Motor neuron (in vitro differentiated cells): ENCODE measurements around the gene PTGDR. TPM values are rescaled to one million over a fixed set of nuclear protein-coding genes. Genes with fewer than 3 reads are reported as not detected.
A peak's percentile ranks its signal among the peaks of the same experiment; 100 is the strongest.

Experiments
- ATAC-seq, 8 experiments: fragments of 200-7000 bp; cut with Tn5 transposase; replicated peaks in 6 of 8; 2 replicates each; pipeline ENCODE4 v1.8.0; 2021; ENCODE audit warnings: mild to moderate bottlenecking in 8 of 8, moderate library complexity in 8 of 8
- H3K27ac ChIP-seq, 2 donors: fragments of 250-450 bp; sonication (Bioruptor Pico); 2 replicates each; pipeline ENCODE4 v1.9.0; 2021; ENCODE audit warnings: antibody characterized with exemption in 2 of 2, mild to moderate bottlenecking in 2 of 2, moderate library complexity in 1 of 2
- H3K4me1 ChIP-seq, 2 donors: fragments of 250-450 bp; sonication (Bioruptor Pico); replicated peaks in 1 of 2; 2 replicates each; pipeline ENCODE4 v1.6.1; 2021; ENCODE audit warnings: antibody characterized with exemption in 2 of 2, mild to moderate bottlenecking in 2 of 2, moderate library complexity in 1 of 2
- H3K4me3 ChIP-seq, 5 donors: fragments of 250-450 bp; sonication (Bioruptor Pico); 2 replicates each; pipeline ENCODE4 v1.9.0; 2021; ENCODE audit warnings: antibody characterized with exemption in 5 of 5, mild to moderate bottlenecking in 5 of 5, moderate library complexity in 4 of 5
- WGBS, 10 experiments: fragments of 450-650 bp; shearing (Covaris generic); methylation state at CpG; one replicate each; pipeline ENCODE4 v1.0.0; 2022; 5-methylcytosine and 5-hydroxymethylcytosine counted together
- in situ Hi-C, 9 experiments: fragments of 400-800 bp; cut with MboI; loops; one replicate each; pipeline ENCODE4 v1.15.0; 2021; ENCODE audit warnings: low sequenced_read_pairs in 9 of 9, low pct_unique_long_range_greater_than_20kb in 2 of 9; ENCODE audit not compliant: unreplicated experiment in 9 of 9
- total RNA-seq, 8 experiments: library from RNA; unstranded; fragments of 300-600 nt; gene quantifications; 2 replicates each; pipeline versions ENCODE4 v1.2.3 to v1.2.4, GENCODE V29; 2022

Gene PTGDR
- total RNA-seq, 8 experiments from 2014 or later: 0.04 to 0.21 TPM; not detected in 6

- no peak for ATAC-seq
- H3K4me3 ChIP-seq: no peak overlapping the region
- in situ Hi-C loops: no loop called here
- 63 to 100% (median 90%) methylated on average over 1 to 3 of the region's 3 CpGs for WGBS, 10 experiments
- H3K4me1 ChIP-seq: no peaks in the 10 kb centered on the region
- no peak overlapping the region for H3K27ac ChIP-seq
Measured at GRCh38 chr14:52244997-52245396, 22.5 kb upstream of the PTGDR start.

- no peaks in the 10 kb centered on the region for H3K4me1 ChIP-seq
- ATAC-seq: no peak
- H3K27ac ChIP-seq: no peak overlapping the region
- WGBS, 10 experiments: 30 to 100% (median 59%) methylated on average over 1 to 2 of the region's 2 CpGs
- no peak overlapping the region for H3K4me3 ChIP-seq
- in situ Hi-C loops: no loop called here
Measured at GRCh38 chr14:52248057-52248456, 19.4 kb upstream of the PTGDR start.

GRCh38 chr14:52251724-52252123 lies 15.8 kb upstream of the PTGDR start:
- Histone ChIP-seq H3K4me3 (no peak overlapping the region), H3K4me1 (no peaks in the 10 kb centered on the region), H3K27ac (no peak overlapping the region)
- peak in 1 of 8 experiments; percentile 25 for ATAC-seq
- 33 to 100% (median 65%) methylated on average over 1 of the region's 1 CpG for WGBS, 10 experiments
- in situ Hi-C loops: loop anchor here in 1 of 9 experiments (25.0 kb wide), 2 partner anchors 114 to 214 kb away; no protein-coding TSS in a partner anchor

- peak in 4 of 8 experiments; percentile 30 to 94 (median 88) for ATAC-seq
- Histone ChIP-seq H3K4me3 (no peak overlapping the region), H3K4me1 (no peaks in the 10 kb centered on the region), H3K27ac (no peak overlapping the region)
- 8 to 50% (median 29%) methylated on average over 1 to 3 of the region's 3 CpGs; no CpG with 5 or more reads in 2 of the 10 experiments for WGBS, 10 experiments
- in situ Hi-C loops: loop anchor here in 1 of 9 experiments (25.0 kb wide), 2 partner anchors 116 to 216 kb away; no protein-coding TSS in a partner anchor
Measured at GRCh38 chr14:52253503-52253902, 14.0 kb upstream of the PTGDR start.

GRCh38 chr14:52254086-52254485 lies 13.4 kb upstream of the PTGDR start:
- Histone ChIP-seq H3K27ac (no peak overlapping the region), H3K4me1 (no peaks in the 10 kb centered on the region), H3K4me3 (no peak overlapping the region)
- in situ Hi-C loops: loop anchor here in 1 of 9 experiments (25.0 kb wide), 2 partner anchors 117 to 217 kb away; no protein-coding TSS in a partner anchor
- 76 to 100% (median 87%) methylated on average over 1 to 3 of the region's 4 CpGs; no CpG with 5 or more reads in 1 of the 10 experiments for WGBS, 10 experiments
- no peak for ATAC-seq

GRCh38 chr14:52258783-52259182 lies 8.7 kb upstream of the PTGDR start:
- no peak overlapping the region for H3K4me3 ChIP-seq
- in situ Hi-C loops: loop anchor here in 1 of 9 experiments (25.0 kb wide), 2 partner anchors 121 to 221 kb away; no protein-coding TSS in a partner anchor
- WGBS, 10 experiments: 67 to 100% (median 83%) methylated on average over 1 to 2 of the region's 2 CpGs
- no peaks in the 10 kb centered on the region for H3K4me1 ChIP-seq
- no peak overlapping the region for H3K27ac ChIP-seq
- ATAC-seq: no peak

GRCh38 chr14:52259434-52259833 lies 8.1 kb upstream of the PTGDR start:
- ATAC-seq: no peak
- H3K27ac ChIP-seq: no peak overlapping the region
- in situ Hi-C loops: loop anchor here in 1 of 9 experiments (25.0 kb wide), 2 partner anchors 122 to 222 kb away; no protein-coding TSS in a partner anchor
- H3K4me1 ChIP-seq: no peaks in the 10 kb centered on the region
- 0 to 95% (median 42%) methylated on average over 1 to 5 of the region's 5 CpGs; no CpG with 5 or more reads in 2 of the 10 experiments for WGBS, 10 experiments
- H3K4me3 ChIP-seq: no peak overlapping the region

GRCh38 chr14:52262600-52262999 lies 4.9 kb upstream of the PTGDR start:
- no peak for ATAC-seq
- WGBS, 10 experiments: 40 to 100% (median 79%) methylated on average over 1 of the region's 1 CpG; no CpG with 5 or more reads in 4 of the 10 experiments
- H3K4me1 ChIP-seq: no peaks in the 10 kb centered on the region
- in situ Hi-C loops: loop anchor here in 1 of 9 experiments (25.0 kb wide), 2 partner anchors 125 to 225 kb away; no protein-coding TSS in a partner anchor
- no peak overlapping the region for H3K27ac ChIP-seq
- H3K4me3 ChIP-seq: no peak overlapping the region

- no peak overlapping the region for H3K27ac ChIP-seq
- no peak for ATAC-seq
- peaks cover 0 to 4% of the 10 kb centered on the region in 2 donors for H3K4me1 ChIP-seq
- in situ Hi-C loops: loop anchor here in 1 of 9 experiments (25.0 kb wide), 2 partner anchors 126 to 226 kb away; no protein-coding TSS in a partner anchor
- no peak overlapping the region for H3K4me3 ChIP-seq
Measured at GRCh38 chr14:52263190-52263589, 4.3 kb upstream of the PTGDR start.

- WGBS, 10 experiments: 0 to 100% (median 64%) methylated on average over 1 to 5 of the region's 5 CpGs; no CpG with 5 or more reads in 2 of the 10 experiments
- H3K4me1 ChIP-seq: peaks cover 0 to 5% of the 10 kb centered on the region in 2 donors
- in situ Hi-C loops: loop anchor here in 1 of 9 experiments (25.0 kb wide), 2 partner anchors 128 to 228 kb away; no protein-coding TSS in a partner anchor
- no peak overlapping the region for H3K4me3 ChIP-seq
- H3K27ac ChIP-seq: no peak overlapping the region
- no peak for ATAC-seq
Measured at GRCh38 chr14:52265253-52265652, 2.2 kb upstream of the PTGDR start.

GRCh38 chr14:52266179-52266578 lies 1.3 kb upstream of the PTGDR start:
- peaks cover 0 to 5% of the 10 kb centered on the region in 2 donors for H3K4me1 ChIP-seq
- in situ Hi-C loops: loop anchor here in 1 of 9 experiments (25.0 kb wide), 2 partner anchors 129 to 229 kb away; no protein-coding TSS in a partner anchor
- WGBS, 10 experiments: 20 to 86% (median 56%) methylated on average over 1 to 3 of the region's 3 CpGs; no CpG with 5 or more reads in 4 of the 10 experiments
- no peak overlapping the region for H3K27ac ChIP-seq
- no peak for ATAC-seq
- H3K4me3 ChIP-seq: no peak overlapping the region

GRCh38 chr14:52266782-52267181 lies 716 bp upstream of the PTGDR start:
- in situ Hi-C loops: loop anchor here in 1 of 9 experiments (25.0 kb wide), 2 partner anchors 129 to 229 kb away; no protein-coding TSS in a partner anchor
- no peak for ATAC-seq
- no peak overlapping the region for H3K4me3 ChIP-seq

GRCh38 chr14:52268279-52269061 lies 972 bp downstream of the PTGDR start:
- H3K4me1 ChIP-seq: peaks cover 0 to 5% of the 10 kb centered on the region in 2 donors
- in situ Hi-C loops: loop anchor here in 1 of 9 experiments (25.0 kb wide), 2 partner anchors 131 to 231 kb away; no protein-coding TSS in a partner anchor
- WGBS, 10 experiments: 0 to 17% (median 0%) methylated on average over 1 to 19 of the region's 54 CpGs; no CpG with 5 or more reads in 1 of the 10 experiments
- peak overlapping the region in 3 of 5 donors; percentile 14 to 19 (median 16) for H3K4me3 ChIP-seq
- ATAC-seq: peak in 4 of 8 experiments; percentile 14 to 67 (median 34)
- no peak overlapping the region for H3K27ac ChIP-seq

More at GRCh38 chr14:52266782-52267181, 716 bp upstream of the PTGDR start:
- H3K27ac ChIP-seq: no peak overlapping the region
- 30 to 90% (median 66%) methylated on average over 1 to 4 of the region's 5 CpGs; no CpG with 5 or more reads in 4 of the 10 experiments for WGBS, 10 experiments
- peaks cover 0 to 5% of the 10 kb centered on the region in 2 donors for H3K4me1 ChIP-seq
